ENCODE measurements around the gene TTC17. TPM values are rescaled to one million over a fixed set of nuclear protein-coding genes. Genes with fewer than 3 reads are reported as not detected.

The TTC17 gene
- total RNA-seq, 1 experiment from 2014 or later = 42.1 TPM

DNA sequence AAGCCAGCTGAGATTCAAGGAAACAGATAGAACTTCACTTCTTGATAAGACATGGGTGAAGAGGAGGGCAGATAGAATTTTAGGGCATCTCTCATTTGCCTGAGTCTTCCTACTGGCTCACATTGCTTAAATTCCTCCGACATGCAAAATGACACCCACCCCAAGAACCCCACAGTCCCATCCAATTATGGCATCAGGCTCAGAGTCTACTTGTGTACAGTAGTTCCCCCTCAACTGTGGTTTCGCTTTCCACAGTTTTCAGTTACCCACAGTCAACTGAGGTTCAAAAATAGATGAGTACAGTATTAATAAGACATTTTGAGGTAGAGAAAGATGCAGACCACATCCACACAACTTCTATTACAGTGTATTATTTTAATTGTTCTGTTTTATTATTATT, 99.8 kb downstream of the TTC17 start:
- peaks cover 14% of the 10 kb centered on the region; the same call in 1 of the 2 replicates for H3K36me3 ChIP-seq (ENCODE audit: low read depth, low read length)
- H3K79me2 ChIP-seq (ENCODE audit: low read length) = no peaks in the 10 kb centered on the region
- no peak overlapping the region for H3K27ac ChIP-seq (ENCODE audit: low read length)
- intact Hi-C loops (cut with micrococcal nuclease) = no loop called here
- H4K20me1 ChIP-seq (ENCODE audit: low read length) = no peaks in the 10 kb centered on the region
- H3K9me2 ChIP-seq (replicated peaks; ENCODE audit: low read length) = no peaks in the 10 kb centered on the region
- no peak for TF ChIP-seq EZH2 (IDR thresholded peaks at IDR 0.05; ENCODE audit: low read length, unreplicated experiment)
- no peak overlapping the region for H3K4me2 ChIP-seq (ENCODE audit: low read length)
- no peaks in the 10 kb centered on the region for H3K9me3 ChIP-seq (ENCODE audit: low read length)
- no TSS peak for BruUV-seq (replicated peaks)
- no peaks in the 10 kb centered on the region for H3F3A ChIP-seq (ENCODE audit: low read length, unreplicated experiment)
- ATAC-seq (no peak), DNase-seq (no peak)
- no peak overlapping the region for H2AFZ ChIP-seq (ENCODE audit: low read length)
- H3K4me3 ChIP-seq (ENCODE audit: low read length) = no peak overlapping the region
- no peaks in the 10 kb centered on the region for H3K4me1 ChIP-seq (ENCODE audit: insufficient read depth, low read length)
- H3K9ac ChIP-seq (ENCODE audit: low read length) = no peak overlapping the region
- H3K27me3 ChIP-seq (ENCODE audit: low read length) = no peaks in the 10 kb centered on the region
- ChIA-PET POLR2A (ENCODE audit: unreplicated experiment) (no interaction called here), CTCF (interaction anchor here (0.7 kb wide), 1 partner anchor 1801 kb away, joined by 4 read pairs; no protein-coding TSS in a partner anchor)

DNA sequence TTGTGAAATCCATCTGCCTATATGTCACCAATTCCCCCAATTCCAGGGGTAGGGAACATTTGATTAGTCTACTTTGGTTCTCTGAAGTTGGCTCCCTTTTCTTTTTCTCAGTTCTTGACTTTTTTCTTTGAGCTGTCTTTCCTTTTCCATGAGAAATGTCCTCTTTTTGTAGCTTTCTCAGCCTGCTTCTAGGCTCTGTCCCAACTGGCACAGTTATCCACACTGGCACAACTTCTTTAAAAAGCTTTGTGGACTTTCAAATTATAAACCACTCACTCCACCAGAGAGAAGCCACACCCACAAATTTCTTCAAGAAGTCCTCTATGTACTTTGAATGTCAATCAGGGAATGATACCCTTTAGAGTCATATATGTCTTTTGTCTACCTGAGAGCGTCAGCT, 100.5 kb downstream of the TTC17 start:
- no peaks in the 10 kb centered on the region for H3K27me3 ChIP-seq (ENCODE audit: low read length)
- H3K4me1 ChIP-seq (ENCODE audit: insufficient read depth, low read length) = no peaks in the 10 kb centered on the region
- H3K4me3 ChIP-seq (ENCODE audit: low read length) = no peak overlapping the region
- H3K36me3 ChIP-seq (ENCODE audit: low read depth, low read length) = peaks cover 15% of the 10 kb centered on the region; the same call in 1 of the 2 replicates
- intact Hi-C loops (cut with micrococcal nuclease) = no loop called here
- ChIA-PET CTCF (no interaction called here), POLR2A (ENCODE audit: unreplicated experiment) (no interaction called here)
- ATAC-seq (no peak), DNase-seq (no peak)
- no TSS peak for BruUV-seq (replicated peaks)
- no peaks in the 10 kb centered on the region for H3K9me2 ChIP-seq (replicated peaks; ENCODE audit: low read length)
- H3K4me2 ChIP-seq (ENCODE audit: low read length) = no peak overlapping the region
- TF ChIP-seq EZH2phosphoT487 (IDR thresholded peaks at IDR 0.05; ENCODE audit: borderline replicate concordance, low read length) (no peak), CTCF (conservative IDR thresholded peaks at IDR 0.05; ENCODE audit: low read depth, low read length) (no peak), EZH2 (IDR thresholded peaks at IDR 0.05; ENCODE audit: low read length, unreplicated experiment) (no peak)
- no peak overlapping the region for H3K27ac ChIP-seq (ENCODE audit: low read length)
- H2AFZ ChIP-seq (ENCODE audit: low read length) = no peak overlapping the region
- no peaks in the 10 kb centered on the region for H3F3A ChIP-seq (ENCODE audit: low read length, unreplicated experiment)
- H3K9ac ChIP-seq (ENCODE audit: low read length) = no peak overlapping the region
- no peaks in the 10 kb centered on the region for H3K9me3 ChIP-seq (ENCODE audit: low read length)
- H4K20me1 ChIP-seq (ENCODE audit: low read length) = no peaks in the 10 kb centered on the region
- no peaks in the 10 kb centered on the region for H3K79me2 ChIP-seq (ENCODE audit: low read length)

- Histone ChIP-seq H4K20me1 (ENCODE audit: low read length) (no peaks in the 10 kb centered on the region), H3F3A (ENCODE audit: low read length, unreplicated experiment) (no peaks in the 10 kb centered on the region), H3K4me1 (ENCODE audit: insufficient read depth, low read length) (no peaks in the 10 kb centered on the region), H3K4me3 (ENCODE audit: low read length) (no peak overlapping the region), H3K9me3 (ENCODE audit: low read length) (no peaks in the 10 kb centered on the region), H3K27ac (ENCODE audit: low read length) (no peak overlapping the region), H3K36me3 (ENCODE audit: low read depth, low read length) (peaks cover 40% of the 10 kb centered on the region), H3K9ac (ENCODE audit: low read length) (no peak overlapping the region), H2AFZ (ENCODE audit: low read length) (no peak overlapping the region), H3K4me2 (ENCODE audit: low read length) (no peak overlapping the region), H3K27me3 (ENCODE audit: low read length) (no peaks in the 10 kb centered on the region), H3K79me2 (ENCODE audit: low read length) (no peaks in the 10 kb centered on the region), H3K9me2 (replicated peaks; ENCODE audit: low read length) (no peaks in the 10 kb centered on the region)
- DNase-seq (no peak), ATAC-seq (no peak)
- no peak for TF ChIP-seq CTCF (conservative IDR thresholded peaks at IDR 0.05; ENCODE audit: low read depth, low read length)
- TF ChIP-seq EZH2phosphoT487 (IDR thresholded peaks at IDR 0.05; ENCODE audit: borderline replicate concordance, low read length) = no peak
- TF ChIP-seq EZH2 (IDR thresholded peaks at IDR 0.05; ENCODE audit: low read length, unreplicated experiment) = no peak
- ChIA-PET POLR2A (ENCODE audit: unreplicated experiment) (no interaction called here), CTCF (no interaction called here)
- BruUV-seq (replicated peaks) = no TSS peak
- intact Hi-C loops (cut with micrococcal nuclease) = no loop called here
Observed at GRCh38 chr11:43462359-43462758, 103.6 kb downstream of the TTC17 start.

All from PC-3 (cell line).